Measurements from ENCODE around the gene IFNA5. TPM values are rescaled to one million over a fixed set of nuclear protein-coding genes. Genes with fewer than 3 reads are reported as not detected.

IFNA5 gene
- total and polyA plus RNA-seq, 2 of the 8 experiments (the other 6 are each of a cell fraction or from before 2014, with no cell fraction given) = not detected

- TF ChIP-seq HDAC6 (IDR thresholded peaks at IDR 0.05; ENCODE audit: low read depth, low read length) = no peak
- TF ChIP-seq CEBPB (IDR thresholded peaks at IDR 0.05; ENCODE audit: low read depth, low read length) = no peak
- TF ChIP-seq TBP (IDR thresholded peaks at IDR 0.05; ENCODE audit: low read depth, low read length) = no peak
- no peak for TF ChIP-seq SRF (IDR thresholded peaks at IDR 0.05; ENCODE audit: low read depth, low read length)
- TF ChIP-seq FOSL1 (IDR thresholded peaks at IDR 0.05; ENCODE audit: insufficient read depth, low read depth, low read length) = no peak
- TF ChIP-seq JUND (IDR thresholded peaks at IDR 0.05; ENCODE audit: low read length) = no peak
Observed at GRCh38 chr9:21289848-21290247, 15.3 kb downstream of the IFNA5 start (continued).
